HepG2 (cell line): ENCODE results near the gene OSCP1. TPM values are rescaled to one million over a fixed set of nuclear protein-coding genes. Genes with fewer than 3 reads are reported as not detected.

Experiments used
- ATAC-seq: fragments of 200-7000 bp; cut with Tn5 transposase; 3 replicates; pipeline ENCODE4 v1.9.1; 2020; ENCODE audit warnings: mild to moderate bottlenecking, moderate library complexity
- BruUV-seq: library from RNA; stranded (reverse); fragments of 400-500 nt; replicated peaks from 2 replicates; lab custom pipeline; 2021; lab: Mats Ljungman, UMichigan
- CTCF ChIA-PET: fragments of 300-600 bp; formaldehyde crosslinking; extraction: SDS; loops from one replicate; lab custom pipeline; 2021; ENCODE audit warnings: low total read pairs, inconsistent platforms, low intra/inter-chr PET ratio; lab: Yijun Ruan, JAX
- POLR2A ChIA-PET: fragments of 350-600 bp; sonication (Branson Sonifier 250); formaldehyde crosslinking; loops from one replicate; lab custom pipeline; 2020; ENCODE audit warnings: antibody characterized with exemption, inconsistent platforms; lab: Yijun Ruan, JAX
- DNase-seq: peaks from one replicate; pipeline ENCODE4 v3.0.0-alpha.2; 2015; ENCODE audit warnings: low spot score
- FAIRE-seq: peaks from 3 replicates; lab custom pipeline; 2011; peaks lifted over from hg19 to GRCh38; lab: Jason Lieb, UNC
- H2AFZ ChIP-seq: one replicate; pipeline ENCODE4 v1.6.1; 2011; ENCODE audit warnings: low read length, inconsistent platforms
- H3K27ac ChIP-seq: fragments of 300-600 bp; 3 replicates; pipeline ENCODE4 v1.8.0; 2011; ENCODE audit warnings: mixed run types, mild to moderate bottlenecking, mixed read lengths, low read length, inconsistent platforms; ENCODE audit not compliant: insufficient read depth; ENCODE audit errors: extremely low read length
- H3K27me3 ChIP-seq, 2 experiments: fragments of 200-600 bp in 1 of 2; 2 replicates in 1 of 2; 3 replicates in 1 of 2; pipeline versions ENCODE4 v1.6.0 to v1.8.0; 2011; ENCODE audit warnings: low read length in 2 of 2, mild to moderate bottlenecking in 2 of 2, moderate library complexity in 2 of 2, inconsistent platforms in 1 of 2; ENCODE audit not compliant: insufficient read depth in 2 of 2, control insufficient read depth in 1 of 2
- H3K36me3 ChIP-seq, 2 experiments: fragments of 200-600 bp in 1 of 2; replicated peaks in 1 of 2; 2 replicates in 1 of 2; 3 replicates in 1 of 2; pipeline versions ENCODE4 v1.5.1 to v1.8.0; 2011; ENCODE audit warnings: low read length in 2 of 2, inconsistent platforms in 1 of 2; ENCODE audit not compliant: insufficient read depth in 2 of 2, control insufficient read depth in 1 of 2
- H3K4me1 ChIP-seq: 2 replicates; pipeline ENCODE4 v1.5.1; 2012; ENCODE audit warnings: low read length, inconsistent platforms; ENCODE audit not compliant: insufficient read depth
- H3K4me2 ChIP-seq: 2 replicates; pipeline ENCODE4 v1.6.0; 2011; ENCODE audit warnings: low read depth, low read length, inconsistent platforms
- H3K4me3 ChIP-seq, 3 experiments: fragments of 200-600 bp in 1 of 3; sonication (generic), shearing (Covaris generic) in 1 of 3; replicated peaks in 1 of 3; 2 replicates each; pipeline ENCODE4 v1.5.1; 2011 to 2016; ENCODE audit warnings: low read length in 3 of 3, inconsistent platforms in 2 of 3, low read depth in 2 of 3, mild to moderate bottlenecking in 2 of 3, control low read depth in 1 of 3, mixed read lengths in 1 of 3; ENCODE audit not compliant: insufficient read depth in 1 of 3
- H3K79me2 ChIP-seq: one replicate; pipeline ENCODE4 v1.6.1; 2011; ENCODE audit warnings: low read length, inconsistent platforms; ENCODE audit not compliant: insufficient read depth
- H3K9ac ChIP-seq: 2 replicates; pipeline ENCODE4 v1.6.0; 2011; ENCODE audit warnings: mild to moderate bottlenecking, low read depth, low read length, inconsistent platforms; ENCODE audit not compliant: insufficient read depth
- H3K9me3 ChIP-seq: 2 replicates; pipeline ENCODE4 v1.5.1; 2012; ENCODE audit warnings: mild to moderate bottlenecking, low read length
- H4K20me1 ChIP-seq: 2 replicates; pipeline ENCODE4 v1.6.0; 2011; ENCODE audit warnings: inconsistent platforms, mild to moderate bottlenecking, low read length, moderate library complexity; ENCODE audit not compliant: insufficient read depth
- CHD2 ChIP-seq: IDR thresholded peaks from 2 replicates; pipeline ENCODE4 v1.6.1; 2011; ENCODE audit warnings: low read depth, low read length, improper control_type of control experiment
- NCOA1 ChIP-seq: sonication (generic); formaldehyde crosslinking; IDR thresholded peaks from 2 replicates; pipeline ENCODE4 v1.9.0; 2021; ENCODE audit warnings: missing genetic modification reagents
- PTBP1 ChIP-seq: fragments of 200-400 bp; formaldehyde crosslinking; IDR thresholded peaks from 2 replicates; pipeline ENCODE4 v1.6.1; 2018; ENCODE audit warnings: low read length, low read depth; ENCODE audit not compliant: poor library complexity, severe bottlenecking
- XBP1 ChIP-seq: sonication (generic); formaldehyde crosslinking; IDR thresholded peaks from 2 replicates; pipeline ENCODE4 v1.5.0; 2020; ENCODE audit warnings: missing genetic modification reagents
- ZNF263 ChIP-seq: sonication (generic); formaldehyde crosslinking; IDR thresholded peaks from 2 replicates; pipeline ENCODE4 v1.4.0; 2020; ENCODE audit warnings: missing genetic modification reagents
- ZNF354B ChIP-seq: sonication (generic); formaldehyde crosslinking; IDR thresholded peaks from 2 replicates; pipeline ENCODE4 v1.8.0; 2022; ENCODE audit warnings: mild to moderate bottlenecking, missing genetic modification reagents
- ZNF383 ChIP-seq: sonication (generic); formaldehyde crosslinking; IDR thresholded peaks from 2 replicates; pipeline ENCODE4 v1.4.0; 2020; ENCODE audit warnings: missing genetic modification reagents, mild to moderate bottlenecking, borderline replicate concordance
- ZNF44 ChIP-seq: sonication (generic); formaldehyde crosslinking; IDR thresholded peaks from 2 replicates; pipeline ENCODE4 v1.5.1; 2020; ENCODE audit warnings: mild to moderate bottlenecking, missing genetic modification reagents
- ZNF598 ChIP-seq: sonication (generic); formaldehyde crosslinking; IDR thresholded peaks from 2 replicates; pipeline ENCODE4 v1.5.1; 2020; ENCODE audit warnings: mild to moderate bottlenecking, missing genetic modification reagents, borderline replicate concordance
- ZNF749 ChIP-seq: sonication (generic); formaldehyde crosslinking; IDR thresholded peaks from 2 replicates; pipeline ENCODE4 v1.8.0; 2022; ENCODE audit warnings: mild to moderate bottlenecking, missing genetic modification reagents, moderate library complexity, borderline replicate concordance
- WGBS: methylation state at CpG from one replicate; pipeline ENCODE4 v1.1.6; 2017; ENCODE audit warnings: low lambda C conversion rate; 5-methylcytosine and 5-hydroxymethylcytosine counted together
- in situ Hi-C: cut with HindIII; loops from 2 replicates; pipeline ENCODE4 v1.10.0; 2017; ENCODE audit warnings: low pct_unique_long_range_greater_than_20kb; ENCODE audit not compliant: extremely low pct_ligation_motif_present
- intact Hi-C: fragments of 100-400 bp; cut with micrococcal nuclease; formaldehyde crosslinking; loops from one replicate; pipeline ENCODE4 v1.10.0; 2022; ENCODE audit not compliant: unreplicated experiment
- polyA plus RNA-seq, 8 experiments: library from polyadenylated mRNA; depleted of rRNA in 3 of 8; stranded (reverse) in 7 of 8; unstranded in 1 of 8; fragments of >200 nt; fragmentation: Illumina TruSeq in 4 of 8; extraction: Trizol in 4 of 8; gene quantifications; 2 replicates each; pipeline versions ENCODE4 v1.2.1 to v1.2.3, GENCODE V29; 2011 to 2016; ENCODE audit warnings: low read depth in 4 of 8, missing spikeins in 1 of 8, mixed read lengths in 1 of 8; ENCODE audit not compliant: insufficient read depth in 1 of 8
- total RNA-seq, 5 experiments: library from RNA; depleted of rRNA; stranded (reverse); fragments of >200 nt; fragmentation: Illumina TruSeq; extraction: Trizol; gene quantifications; 2 replicates each; pipeline ENCODE4 v1.2.3, GENCODE V29; 2016; ENCODE audit warnings: low read depth in 1 of 5
- TF ChIP-seq, protein P1 (sequence below): sonication (generic); formaldehyde crosslinking; IDR thresholded peaks from 2 replicates; pipeline ENCODE4 v1.4.0; 2020; ENCODE audit warnings: mild to moderate bottlenecking, missing genetic modification reagents
- TF ChIP-seq, protein P2 (sequence below): sonication (generic); formaldehyde crosslinking; IDR thresholded peaks from 2 replicates; pipeline ENCODE4 v1.4.0; 2020; ENCODE audit warnings: missing genetic modification reagents, borderline replicate concordance

The OSCP1 gene
- total and polyA plus RNA-seq, 2 of the 13 experiments (the other 11 are each of a cell fraction or from before 2014, with no cell fraction given): 0.60 to 0.84 TPM

DNA sequence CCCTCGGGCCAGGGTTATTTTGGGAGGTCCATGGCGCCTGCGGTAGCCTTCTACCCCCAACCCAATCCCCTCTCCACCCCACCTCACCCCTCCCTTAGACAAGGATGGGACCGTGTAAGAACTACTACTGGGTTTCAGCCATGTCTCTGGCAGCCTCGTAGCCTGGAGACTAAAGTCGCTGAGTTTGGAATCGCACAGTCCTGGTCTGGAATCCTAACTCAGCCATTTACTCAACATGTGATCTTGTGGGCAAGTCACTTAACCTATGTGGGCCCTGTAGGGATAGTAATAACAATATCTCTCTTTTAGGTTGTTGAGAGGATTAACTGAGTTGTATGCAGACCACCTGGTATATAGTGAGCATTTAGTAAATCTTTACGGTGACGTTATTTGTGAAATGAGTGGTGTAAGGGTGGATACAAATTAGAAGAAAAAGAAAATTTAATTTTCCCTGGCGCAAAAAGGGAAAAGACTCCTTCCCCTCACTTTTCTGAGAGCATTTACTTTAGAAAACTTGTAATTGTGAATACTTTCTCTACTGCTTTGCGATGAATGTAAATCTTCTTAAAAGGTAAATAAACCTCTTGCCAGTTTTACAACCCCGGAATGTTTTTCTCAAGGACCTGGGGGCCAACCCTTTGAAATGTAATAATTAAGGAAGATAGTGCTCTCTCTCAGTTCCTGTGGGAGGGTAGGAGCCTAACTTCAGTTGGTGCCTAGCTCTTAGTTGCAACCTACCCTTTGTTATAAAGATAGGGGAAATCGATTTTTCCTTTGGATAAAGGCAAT lies 14.5 kb upstream of the OSCP1 start (continued):
- TF ChIP-seq, protein P1, sequence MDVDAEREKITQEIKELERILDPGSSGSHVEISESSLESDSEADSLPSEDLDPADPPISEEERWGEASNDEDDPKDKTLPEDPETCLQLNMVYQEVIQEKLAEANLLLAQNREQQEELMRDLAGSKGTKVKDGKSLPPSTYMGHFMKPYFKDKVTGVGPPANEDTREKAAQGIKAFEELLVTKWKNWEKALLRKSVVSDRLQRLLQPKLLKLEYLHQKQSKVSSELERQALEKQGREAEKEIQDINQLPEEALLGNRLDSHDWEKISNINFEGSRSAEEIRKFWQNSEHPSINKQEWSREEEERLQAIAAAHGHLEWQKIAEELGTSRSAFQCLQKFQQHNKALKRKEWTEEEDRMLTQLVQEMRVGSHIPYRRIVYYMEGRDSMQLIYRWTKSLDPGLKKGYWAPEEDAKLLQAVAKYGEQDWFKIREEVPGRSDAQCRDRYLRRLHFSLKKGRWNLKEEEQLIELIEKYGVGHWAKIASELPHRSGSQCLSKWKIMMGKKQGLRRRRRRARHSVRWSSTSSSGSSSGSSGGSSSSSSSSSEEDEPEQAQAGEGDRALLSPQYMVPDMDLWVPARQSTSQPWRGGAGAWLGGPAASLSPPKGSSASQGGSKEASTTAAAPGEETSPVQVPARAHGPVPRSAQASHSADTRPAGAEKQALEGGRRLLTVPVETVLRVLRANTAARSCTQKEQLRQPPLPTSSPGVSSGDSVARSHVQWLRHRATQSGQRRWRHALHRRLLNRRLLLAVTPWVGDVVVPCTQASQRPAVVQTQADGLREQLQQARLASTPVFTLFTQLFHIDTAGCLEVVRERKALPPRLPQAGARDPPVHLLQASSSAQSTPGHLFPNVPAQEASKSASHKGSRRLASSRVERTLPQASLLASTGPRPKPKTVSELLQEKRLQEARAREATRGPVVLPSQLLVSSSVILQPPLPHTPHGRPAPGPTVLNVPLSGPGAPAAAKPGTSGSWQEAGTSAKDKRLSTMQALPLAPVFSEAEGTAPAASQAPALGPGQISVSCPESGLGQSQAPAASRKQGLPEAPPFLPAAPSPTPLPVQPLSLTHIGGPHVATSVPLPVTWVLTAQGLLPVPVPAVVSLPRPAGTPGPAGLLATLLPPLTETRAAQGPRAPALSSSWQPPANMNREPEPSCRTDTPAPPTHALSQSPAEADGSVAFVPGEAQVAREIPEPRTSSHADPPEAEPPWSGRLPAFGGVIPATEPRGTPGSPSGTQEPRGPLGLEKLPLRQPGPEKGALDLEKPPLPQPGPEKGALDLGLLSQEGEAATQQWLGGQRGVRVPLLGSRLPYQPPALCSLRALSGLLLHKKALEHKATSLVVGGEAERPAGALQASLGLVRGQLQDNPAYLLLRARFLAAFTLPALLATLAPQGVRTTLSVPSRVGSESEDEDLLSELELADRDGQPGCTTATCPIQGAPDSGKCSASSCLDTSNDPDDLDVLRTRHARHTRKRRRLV: peak; percentile 42; the same call in 1 of the 2 replicates
- 0 out of 2 replicates have a peak, but pooled peaks have one; percentile 15 for TF ChIP-seq ZNF598 (CRISPR knock-in tag)

DNA sequence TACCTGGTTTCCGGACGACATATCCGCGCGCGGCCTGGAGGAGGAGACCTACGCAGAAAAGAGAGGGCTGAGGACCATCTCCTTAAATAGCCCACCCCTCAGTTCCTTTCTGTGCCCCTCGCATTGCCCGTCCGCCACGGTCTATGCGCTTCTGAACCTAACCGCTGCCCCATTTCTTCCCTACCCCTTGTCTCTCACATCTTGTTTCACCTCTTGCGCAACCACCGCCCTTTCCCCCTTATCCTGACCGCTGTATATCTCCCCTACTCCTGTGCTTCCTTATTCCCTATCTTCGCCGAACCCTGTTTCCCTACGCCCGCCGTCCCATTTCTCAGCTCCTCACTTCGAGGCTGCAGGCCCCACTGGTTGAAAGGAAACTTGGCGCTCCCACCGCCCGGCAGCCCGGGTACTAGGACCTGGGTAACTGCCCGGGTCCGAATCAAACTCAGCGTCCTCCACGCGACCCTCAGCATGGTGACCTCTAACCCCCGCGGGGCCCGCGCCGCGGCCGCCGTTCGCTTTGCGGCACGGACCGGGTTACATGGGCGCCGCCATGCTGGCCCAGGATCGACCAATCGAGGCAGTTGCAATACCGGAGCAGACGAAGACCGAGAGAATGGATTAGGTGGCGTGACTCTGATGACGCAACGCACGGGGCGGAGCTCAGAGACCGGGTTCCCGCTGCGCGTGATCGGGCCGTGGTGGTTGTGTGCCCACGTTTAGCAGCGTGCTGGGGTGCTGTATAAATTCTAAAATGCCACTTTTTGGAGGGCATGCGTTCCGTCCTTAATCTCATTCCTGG lies 13.8 kb upstream of the OSCP1 start, which contains the start of gene MRPS15:
Gene MRPS15, minus strand, starts transcription at position 582 of the 802 bp plus-strand sequence. Its CDS starts 109 bp downstream, at position 473.
- Histone ChIP-seq H3K9me3 (no peaks in the 10 kb centered on the region), H3K9ac (peak within 1 kb of the TSS; percentile 91), H3K4me1 (peaks cover 55% of the 10 kb centered on the region), H3K4me3 (peak within 1 kb of the TSS; percentile 83 to 91 (median 90)), H4K20me1 (no peaks in the 10 kb centered on the region), H3K79me2 (peaks cover 17% of the 10 kb centered on the region), H3K4me2 (peak within 1 kb of the TSS; percentile 92), H3K27me3 (no peaks in the 10 kb centered on the region; a peak in 1 of 5 replicates), H2AFZ (no peak within 1 kb of the TSS), H3K27ac (peak within 1 kb of the TSS; percentile 93), H3K36me3 (peaks cover 16 to 33% of the 10 kb centered on the region in 2 experiments)
- BruUV-seq: no TSS peak
- DNase-seq (peak; percentile 90), FAIRE-seq (peak; percentile 73), ATAC-seq (peak; percentile 86)
- in situ Hi-C loops (no loop called here), intact Hi-C loops (loop anchor here (2.0 kb wide), 1 partner anchor 23 kb away; no protein-coding TSS in a partner anchor)
- under 1% methylated on average over 28 of the region's 65 CpGs for WGBS
- ChIA-PET POLR2A (interaction anchor here (0.6 to 3.6 kb wide), 21 partner anchors 8 to 1010 kb away, joined by 3 to 48 read pairs (median 4); partner anchors contain the start of genes CSF3R, LSM10, OSCP1 and THRAP3), CTCF (no interaction called here)
- no peak for TF ChIP-seq ZNF383 (CRISPR knock-in tag)
- TF ChIP-seq ZNF263 (CRISPR knock-in tag): 0 out of 2 replicates have a peak, but pooled peaks have one; percentile 21
- TF ChIP-seq ZNF749: 0 out of 2 replicates have a peak, but pooled peaks have one; percentile 53
- TF ChIP-seq PTBP1: peak; percentile 52
- no peak for TF ChIP-seq ZNF44 (CRISPR knock-in tag)
- TF ChIP-seq, protein P2, sequence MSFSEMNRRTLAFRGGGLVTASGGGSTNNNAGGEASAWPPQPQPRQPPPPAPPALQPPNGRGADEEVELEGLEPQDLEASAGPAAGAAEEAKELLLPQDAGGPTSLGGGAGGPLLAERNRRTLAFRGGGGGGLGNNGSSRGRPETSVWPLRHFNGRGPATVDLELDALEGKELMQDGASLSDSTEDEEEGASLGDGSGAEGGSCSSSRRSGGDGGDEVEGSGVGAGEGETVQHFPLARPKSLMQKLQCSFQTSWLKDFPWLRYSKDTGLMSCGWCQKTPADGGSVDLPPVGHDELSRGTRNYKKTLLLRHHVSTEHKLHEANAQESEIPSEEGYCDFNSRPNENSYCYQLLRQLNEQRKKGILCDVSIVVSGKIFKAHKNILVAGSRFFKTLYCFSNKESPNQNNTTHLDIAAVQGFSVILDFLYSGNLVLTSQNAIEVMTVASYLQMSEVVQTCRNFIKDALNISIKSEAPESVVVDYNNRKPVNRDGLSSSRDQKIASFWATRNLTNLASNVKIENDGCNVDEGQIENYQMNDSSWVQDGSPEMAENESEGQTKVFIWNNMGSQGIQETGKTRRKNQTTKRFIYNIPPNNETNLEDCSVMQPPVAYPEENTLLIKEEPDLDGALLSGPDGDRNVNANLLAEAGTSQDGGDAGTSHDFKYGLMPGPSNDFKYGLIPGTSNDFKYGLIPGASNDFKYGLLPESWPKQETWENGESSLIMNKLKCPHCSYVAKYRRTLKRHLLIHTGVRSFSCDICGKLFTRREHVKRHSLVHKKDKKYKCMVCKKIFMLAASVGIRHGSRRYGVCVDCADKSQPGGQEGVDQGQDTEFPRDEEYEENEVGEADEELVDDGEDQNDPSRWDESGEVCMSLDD: peak; percentile 57; the same call in 1 of the 2 replicates
- TF ChIP-seq CHD2: peak; percentile 40; the same call in 1 of the 2 replicates
- TF ChIP-seq ZNF354B (CRISPR knock-in tag): no peak
- TF ChIP-seq NCOA1: peak; percentile 14; the same call in 1 of the 2 replicates
- 0 out of 2 replicates have a peak, but pooled peaks have one; percentile 18 for TF ChIP-seq XBP1 (CRISPR knock-in tag)
